Measurements from ENCODE around the gene DNAL4. TPM values are rescaled to one million over a fixed set of nuclear protein-coding genes. Genes with fewer than 3 reads are reported as not detected.

Gene DNAL4
- polyA plus RNA-seq, 2 of the 4 experiments (the other 2 are of a cell fraction), result 7.7 to 9.8 TPM

- Histone ChIP-seq H3K27ac (no peak overlapping the region), H3K4me3 (no peak overlapping the region), H3K4me1 (no peaks in the 10 kb centered on the region), H3K4me2 (no peak overlapping the region), H3K9me3 (no peaks in the 10 kb centered on the region)
- ChIA-PET CTCF (interaction anchor here (1.1 to 2.6 kb wide), 4 partner anchors 24 to 54 kb away, joined by 3 to 10 read pairs (median 7); partner anchors contain the start of gene NPTXR), POLR2A (no interaction called here)
- TF ChIP-seq ZFP36 (IDR thresholded peaks at IDR 0.05; ENCODE audit: borderline replicate concordance, partially characterized antibody), result no peak
- no peak for TF ChIP-seq CHD4 (IDR thresholded peaks at IDR 0.05; ENCODE audit: borderline replicate concordance)
- TF ChIP-seq REST (IDR thresholded peaks at IDR 0.05), result no peak
- TF ChIP-seq, protein P1, sequence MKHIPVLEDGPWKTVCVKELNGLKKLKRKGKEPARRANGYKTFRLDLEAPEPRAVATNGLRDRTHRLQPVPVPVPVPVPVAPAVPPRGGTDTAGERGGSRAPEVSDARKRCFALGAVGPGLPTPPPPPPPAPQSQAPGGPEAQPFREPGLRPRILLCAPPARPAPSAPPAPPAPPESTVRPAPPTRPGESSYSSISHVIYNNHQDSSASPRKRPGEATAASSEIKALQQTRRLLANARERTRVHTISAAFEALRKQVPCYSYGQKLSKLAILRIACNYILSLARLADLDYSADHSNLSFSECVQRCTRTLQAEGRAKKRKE (CRISPR knock-in tag; IDR thresholded peaks at IDR 0.05; ENCODE audit: low read depth), result no peak
- TF ChIP-seq CBX8 (IDR thresholded peaks at IDR 0.05), result no peak
- TF ChIP-seq MYC (IDR thresholded peaks at IDR 0.05; ENCODE audit: borderline replicate concordance, low read length), result no peak
- TF ChIP-seq SMC3 (IDR thresholded peaks at IDR 0.05), result no peak
- TF ChIP-seq JUN (IDR thresholded peaks at IDR 0.05), result no peak
- no peak for TF ChIP-seq NFE2L2 (conservative IDR thresholded peaks at IDR 0.05; ENCODE audit: low read length)
- TF ChIP-seq MAFK (IDR thresholded peaks at IDR 0.05; ENCODE audit: partially characterized antibody), result no peak
- no peak for TF ChIP-seq RAD21 (conservative IDR thresholded peaks at IDR 0.05 in 1 of 2, IDR thresholded peaks at IDR 0.05 in 1 of 2)
- TF ChIP-seq, protein P2, sequence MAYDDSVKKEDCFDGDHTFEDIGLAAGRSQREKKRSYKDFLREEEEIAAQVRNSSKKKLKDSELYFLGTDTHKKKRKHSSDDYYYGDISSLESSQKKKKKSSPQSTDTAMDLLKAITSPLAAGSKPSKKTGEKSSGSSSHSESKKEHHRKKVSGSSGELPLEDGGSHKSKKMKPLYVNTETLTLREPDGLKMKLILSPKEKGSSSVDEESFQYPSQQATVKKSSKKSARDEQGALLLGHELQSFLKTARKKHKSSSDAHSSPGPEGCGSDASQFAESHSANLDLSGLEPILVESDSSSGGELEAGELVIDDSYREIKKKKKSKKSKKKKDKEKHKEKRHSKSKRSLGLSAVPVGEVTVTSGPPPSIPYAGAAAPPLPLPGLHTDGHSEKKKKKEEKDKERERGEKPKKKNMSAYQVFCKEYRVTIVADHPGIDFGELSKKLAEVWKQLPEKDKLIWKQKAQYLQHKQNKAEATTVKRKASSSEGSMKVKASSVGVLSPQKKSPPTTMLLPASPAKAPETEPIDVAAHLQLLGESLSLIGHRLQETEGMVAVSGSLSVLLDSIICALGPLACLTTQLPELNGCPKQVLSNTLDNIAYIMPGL (CRISPR knock-in tag; IDR thresholded peaks at IDR 0.05; ENCODE audit: borderline replicate concordance), result no peak
- TF ChIP-seq, protein P3, sequence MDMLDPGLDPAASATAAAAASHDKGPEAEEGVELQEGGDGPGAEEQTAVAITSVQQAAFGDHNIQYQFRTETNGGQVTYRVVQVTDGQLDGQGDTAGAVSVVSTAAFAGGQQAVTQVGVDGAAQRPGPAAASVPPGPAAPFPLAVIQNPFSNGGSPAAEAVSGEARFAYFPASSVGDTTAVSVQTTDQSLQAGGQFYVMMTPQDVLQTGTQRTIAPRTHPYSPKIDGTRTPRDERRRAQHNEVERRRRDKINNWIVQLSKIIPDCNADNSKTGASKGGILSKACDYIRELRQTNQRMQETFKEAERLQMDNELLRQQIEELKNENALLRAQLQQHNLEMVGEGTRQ (IDR thresholded peaks at IDR 0.05), result no peak
- no peak for TF ChIP-seq ESRRA (IDR thresholded peaks at IDR 0.05; ENCODE audit: borderline replicate concordance, low read length)
- no peak for TF ChIP-seq SREBF2 (IDR thresholded peaks at IDR 0.05)
- no peak for DNase-seq (ENCODE audit: low read depth in 1 of 2, low spot score in 1 of 2)
- FAIRE-seq, result no peak
- 38% methylated on average over 8 of the region's 10 CpGs for WGBS (ENCODE audit: missing lambda C conversion rate)
- no peak for ATAC-seq
These were observed 25.5 kb upstream of the DNAL4 start for GRCh38 chr22:38819387-38819940.

GRCh38 chr22:38817196-38817595 is 23.3 kb upstream of the DNAL4 start:
- DNase-seq (ENCODE audit: low read depth in 1 of 2, low spot score in 1 of 2) (no peak), FAIRE-seq (no peak), ATAC-seq (no peak)
- TF ChIP-seq JUNB (IDR thresholded peaks at IDR 0.05) (no peak), HEYL (CRISPR knock-in tag; IDR thresholded peaks at IDR 0.05) (no peak), ZNF302 (CRISPR knock-in tag; IDR thresholded peaks at IDR 0.05) (no peak), MAX (IDR thresholded peaks at IDR 0.05) (no peak), SREBF2 (IDR thresholded peaks at IDR 0.05) (no peak), MAFK (IDR thresholded peaks at IDR 0.05; ENCODE audit: partially characterized antibody) (no peak), JUN (IDR thresholded peaks at IDR 0.05) (no peak), HDAC2 (IDR thresholded peaks at IDR 0.05) (no peak), ZC3H11A (IDR thresholded peaks at IDR 0.05) (no peak), RCOR1 (IDR thresholded peaks at IDR 0.05; ENCODE audit: low read depth, low read length) (no peak), CHD2 (IDR thresholded peaks at IDR 0.05; ENCODE audit: low read length, partially characterized antibody) (no peak), SMC3 (IDR thresholded peaks at IDR 0.05) (no peak), CBX8 (IDR thresholded peaks at IDR 0.05) (no peak)
- TF ChIP-seq, protein P1 (CRISPR knock-in tag; IDR thresholded peaks at IDR 0.05; ENCODE audit: low read depth), result no peak
- TF ChIP-seq, protein P3 (IDR thresholded peaks at IDR 0.05), result no peak
- Histone ChIP-seq H3K9me3 (no peaks in the 10 kb centered on the region), H3K4me1 (no peaks in the 10 kb centered on the region), H3K4me2 (no peak overlapping the region), H3K4me3 (no peak overlapping the region), H3K27ac (no peak overlapping the region)
- CTCF ChIA-PET, result interaction anchor here (0.6 to 1.6 kb wide), 3 partner anchors 44 to 53 kb away, joined by 3 to 4 read pairs (median 3); no protein-coding TSS in a partner anchor
- WGBS (ENCODE audit: missing lambda C conversion rate), result 70% methylated on average over 6 of the region's 6 CpGs
- POLR2A ChIA-PET, result no interaction called here
